Measurements from ENCODE around the gene CENPS.

- TF ChIP-seq EZH2 (IDR thresholded peaks at IDR 0.05; ENCODE audit: insufficient read depth, poor library complexity, severe bottlenecking) (no peak), EZH2phosphoT487 (IDR thresholded peaks at IDR 0.05; ENCODE audit: insufficient read depth, low read depth) (no peak)
Observed at GRCh38 chr1:10440794-10441193, 10.6 kb downstream of the CENPS start.
